PFSK-1 (cell line): Measurements from ENCODE around the gene GALNS.

ENCODE experiments used
- POLR2AphosphoS5 ChIP-seq: IDR thresholded peaks from 2 replicates; pipeline ENCODE4 v1.6.1; 2012; ENCODE audit warnings: low read depth, mild to moderate bottlenecking, control low read depth, low read length, moderate library complexity
- REST ChIP-seq, 2 experiments: IDR thresholded peaks; 2 replicates each; pipeline versions ENCODE4 v1.6.1 to v1.8.0; 2011 to 2012; ENCODE audit warnings: low read depth in 2 of 2, low read length in 2 of 2, control low read depth in 1 of 2, inconsistent platforms in 1 of 2, mild to moderate bottlenecking in 1 of 2, moderate library complexity in 1 of 2; ENCODE audit not compliant: insufficient read depth in 1 of 2
- SIN3A ChIP-seq: IDR thresholded peaks from 2 replicates; pipeline ENCODE4 v1.6.1; 2012; ENCODE audit warnings: mild to moderate bottlenecking, low read length, moderate library complexity, borderline replicate concordance; ENCODE audit not compliant: insufficient read depth
- TAF1 ChIP-seq: IDR thresholded peaks from 2 replicates; pipeline ENCODE4 v1.6.1; 2012; ENCODE audit warnings: low read length, control low read depth, borderline replicate concordance; ENCODE audit not compliant: insufficient read depth

- TF ChIP-seq TAF1: no peak
- no peak for TF ChIP-seq REST (IDR thresholded peaks at IDR 0.05; ENCODE audit: insufficient read depth in 1 of 2, low read depth in 2 of 2, low read length in 2 of 2)
- no peak for TF ChIP-seq SIN3A
- TF ChIP-seq POLR2AphosphoS5: no peak
These were observed 49.3 kb upstream of the GALNS start for GRCh38 chr16:88906020-88906419.
